Testis (tissue), 2 donors: ENCODE results near the gene FOLH1.
"Not testable (repeated sequence)": the region's sequence is repeated elsewhere in the genome, so short reads cannot be mapped to it uniquely, and the experiment has no call there.

ENCODE experiments used
- POLR2A ChIP-seq: fragments of 450-650 bp; IDR thresholded peaks from one replicate; pipeline ENCODE4 v1.6.1; 2017; ENCODE audit warnings: antibody characterized with exemption, mild to moderate bottlenecking, moderate library complexity
- TF ChIP-seq, protein P1 (sequence below), 3 experiments: fragments of 450-650 bp in 2 of 3; fragments of 200-600 bp in 1 of 3; sonication (generic) in 1 of 3; IDR thresholded peaks; one replicate each; pipeline ENCODE4 v1.5.1; 2016 to 2019; ENCODE audit warnings: antibody characterized with exemption in 3 of 3, mild to moderate bottlenecking in 2 of 3, moderate library complexity in 1 of 3

DNA sequence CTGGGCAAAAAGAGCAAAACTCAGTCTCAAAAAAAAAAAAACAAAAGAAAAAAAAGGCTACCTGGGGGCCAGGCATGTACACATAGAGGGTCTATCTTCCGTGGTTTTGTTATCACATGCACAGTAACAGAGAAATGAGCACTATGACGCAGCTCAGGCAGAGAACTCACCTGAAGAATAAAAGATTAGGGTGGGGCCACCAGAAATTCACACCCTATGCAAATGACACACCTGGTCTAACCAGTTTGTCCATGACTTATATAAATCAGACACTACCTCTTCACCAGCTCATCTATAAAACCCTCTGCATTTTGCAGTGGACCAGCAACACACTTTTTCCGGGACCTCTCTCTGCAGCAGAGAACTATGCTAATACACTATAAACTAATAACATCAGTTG is 30.5 kb downstream of the FOLH1 start:
- TF ChIP-seq, protein P1, sequence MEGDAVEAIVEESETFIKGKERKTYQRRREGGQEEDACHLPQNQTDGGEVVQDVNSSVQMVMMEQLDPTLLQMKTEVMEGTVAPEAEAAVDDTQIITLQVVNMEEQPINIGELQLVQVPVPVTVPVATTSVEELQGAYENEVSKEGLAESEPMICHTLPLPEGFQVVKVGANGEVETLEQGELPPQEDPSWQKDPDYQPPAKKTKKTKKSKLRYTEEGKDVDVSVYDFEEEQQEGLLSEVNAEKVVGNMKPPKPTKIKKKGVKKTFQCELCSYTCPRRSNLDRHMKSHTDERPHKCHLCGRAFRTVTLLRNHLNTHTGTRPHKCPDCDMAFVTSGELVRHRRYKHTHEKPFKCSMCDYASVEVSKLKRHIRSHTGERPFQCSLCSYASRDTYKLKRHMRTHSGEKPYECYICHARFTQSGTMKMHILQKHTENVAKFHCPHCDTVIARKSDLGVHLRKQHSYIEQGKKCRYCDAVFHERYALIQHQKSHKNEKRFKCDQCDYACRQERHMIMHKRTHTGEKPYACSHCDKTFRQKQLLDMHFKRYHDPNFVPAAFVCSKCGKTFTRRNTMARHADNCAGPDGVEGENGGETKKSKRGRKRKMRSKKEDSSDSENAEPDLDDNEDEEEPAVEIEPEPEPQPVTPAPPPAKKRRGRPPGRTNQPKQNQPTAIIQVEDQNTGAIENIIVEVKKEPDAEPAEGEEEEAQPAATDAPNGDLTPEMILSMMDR (IDR thresholded peaks at IDR 0.05), result not testable (repeated sequence)
- TF ChIP-seq POLR2A, result not testable (repeated sequence)
